NCI-H1105 treated with DMSO at 0.1 percent for 48 hours (cell line): ENCODE measurements around the gene ADCY3.

ENCODE experiments used
- DNase-seq: peaks from one replicate; lab custom pipeline; 2025; lab: John Stamatoyannopoulos, UW

ADCY3 gene

DNA sequence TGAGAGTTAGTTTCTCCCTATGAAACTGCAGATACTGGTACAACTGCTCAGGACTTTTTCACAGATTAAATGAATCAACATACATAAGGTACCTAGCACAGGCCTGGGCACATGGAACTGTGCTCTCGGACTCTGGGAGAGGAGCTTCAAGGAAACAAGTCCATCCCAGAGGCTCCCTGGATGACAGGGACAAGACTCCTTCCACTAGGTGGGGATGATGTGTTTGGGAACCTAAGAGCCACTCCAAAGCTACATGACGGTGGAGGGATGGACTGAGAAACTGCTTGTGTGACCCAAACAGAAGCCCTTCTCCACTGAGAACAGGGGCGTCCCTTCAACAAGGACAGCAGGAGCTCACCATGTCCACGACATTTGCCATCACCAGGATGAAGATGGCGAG is 89.7 kb downstream of the ADCY3 start:
- no peak for DNase-seq

DNA sequence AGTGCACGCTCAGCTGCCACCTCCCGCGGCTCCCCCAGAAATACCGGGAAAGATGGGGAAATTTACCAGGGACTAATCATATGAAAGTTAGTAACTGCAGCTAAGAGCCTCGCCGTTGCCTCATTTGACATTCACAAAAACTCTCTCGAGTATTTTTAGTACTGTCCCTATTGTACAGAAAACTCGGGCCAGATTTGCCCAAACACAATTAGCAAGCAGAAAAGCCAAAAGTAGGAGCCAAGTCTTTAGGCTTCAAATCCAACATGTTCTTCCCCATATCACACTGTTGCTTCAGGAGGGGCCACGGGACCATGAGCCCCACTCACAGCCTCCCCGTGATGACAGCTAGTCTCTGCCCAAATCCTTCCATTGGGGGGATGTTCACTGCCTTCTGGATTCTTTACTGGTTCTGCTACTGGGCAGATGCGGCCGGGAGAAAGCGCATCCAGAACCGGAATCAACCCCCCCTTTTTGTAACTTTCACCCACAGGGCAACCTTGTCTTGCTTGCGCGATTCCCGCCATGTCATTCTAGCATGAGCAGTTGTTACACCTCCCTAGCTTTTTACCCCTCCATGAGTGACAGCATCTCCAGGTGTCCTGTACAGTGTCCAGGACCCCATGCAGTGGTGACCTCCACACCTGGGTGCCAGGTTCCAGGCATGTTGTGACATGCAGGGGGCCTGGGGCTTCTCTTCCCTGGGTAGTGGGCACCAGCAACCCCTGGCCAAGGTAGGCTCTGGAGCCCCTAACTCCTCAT is 91.6 kb downstream of the ADCY3 start:
- no peak for DNase-seq

DNA sequence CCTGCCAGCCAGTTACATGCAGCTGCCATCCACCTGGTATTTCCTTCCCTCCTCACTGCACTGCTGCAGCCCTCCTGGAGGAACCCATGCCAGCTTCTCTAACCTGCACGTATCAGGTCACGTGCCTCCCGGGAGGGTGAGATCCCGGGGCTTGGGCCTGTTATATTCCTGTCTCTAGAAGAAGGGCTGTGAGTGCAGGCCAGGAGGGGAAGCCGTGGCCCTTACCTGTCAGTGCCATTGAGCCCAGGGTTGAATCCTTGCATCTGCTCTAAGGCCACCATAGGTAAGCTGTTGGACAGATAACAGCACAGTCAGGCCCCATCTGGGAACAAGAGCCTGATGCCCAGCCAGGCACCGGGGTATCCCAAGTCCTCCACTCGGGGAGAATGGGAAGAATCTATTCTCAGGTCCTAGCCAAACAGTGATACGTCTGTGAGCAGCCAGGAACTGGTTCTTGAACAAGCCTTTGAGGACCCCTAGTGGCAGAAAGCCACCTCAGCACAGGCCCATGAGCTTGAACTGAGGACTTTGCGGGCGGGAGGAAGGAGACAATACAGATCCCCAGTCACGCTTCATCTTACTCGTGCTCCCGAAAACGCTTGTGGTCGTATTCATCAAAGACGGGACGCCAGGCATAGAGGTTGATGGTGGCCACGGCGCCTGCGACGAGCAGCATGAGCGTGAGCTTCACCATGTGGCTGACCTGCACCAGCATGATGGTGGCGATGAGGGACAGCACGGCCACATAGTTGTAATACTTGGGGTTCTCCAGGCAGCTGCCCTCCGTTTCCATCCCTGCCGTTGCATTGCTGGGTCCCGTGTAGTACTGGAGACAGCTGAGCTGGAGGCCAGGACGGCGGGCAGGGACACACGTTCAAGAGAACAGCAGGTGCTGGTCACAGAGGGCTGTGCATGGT is 92.5 kb downstream of the ADCY3 start:
- DNase-seq: peak; percentile 88

DNA sequence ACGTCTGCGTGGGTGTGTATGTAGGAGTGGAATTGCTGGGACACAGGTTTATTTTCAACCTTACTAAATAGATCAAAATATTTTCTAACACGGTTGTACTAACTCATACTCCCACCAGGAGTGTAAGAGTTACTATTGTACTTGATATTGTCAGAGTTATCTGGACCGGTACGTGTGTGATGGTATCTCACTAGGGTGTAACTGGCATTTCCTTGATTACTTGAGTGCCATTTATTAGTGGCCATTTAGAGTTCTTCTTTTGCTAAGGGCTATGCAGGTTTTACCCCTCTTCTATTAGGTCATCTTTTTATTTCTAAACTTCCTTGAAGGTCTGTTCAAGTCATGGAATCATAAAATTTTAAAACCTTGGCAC is 93.3 kb downstream of the ADCY3 start:
- DNase-seq: no peak

DNA sequence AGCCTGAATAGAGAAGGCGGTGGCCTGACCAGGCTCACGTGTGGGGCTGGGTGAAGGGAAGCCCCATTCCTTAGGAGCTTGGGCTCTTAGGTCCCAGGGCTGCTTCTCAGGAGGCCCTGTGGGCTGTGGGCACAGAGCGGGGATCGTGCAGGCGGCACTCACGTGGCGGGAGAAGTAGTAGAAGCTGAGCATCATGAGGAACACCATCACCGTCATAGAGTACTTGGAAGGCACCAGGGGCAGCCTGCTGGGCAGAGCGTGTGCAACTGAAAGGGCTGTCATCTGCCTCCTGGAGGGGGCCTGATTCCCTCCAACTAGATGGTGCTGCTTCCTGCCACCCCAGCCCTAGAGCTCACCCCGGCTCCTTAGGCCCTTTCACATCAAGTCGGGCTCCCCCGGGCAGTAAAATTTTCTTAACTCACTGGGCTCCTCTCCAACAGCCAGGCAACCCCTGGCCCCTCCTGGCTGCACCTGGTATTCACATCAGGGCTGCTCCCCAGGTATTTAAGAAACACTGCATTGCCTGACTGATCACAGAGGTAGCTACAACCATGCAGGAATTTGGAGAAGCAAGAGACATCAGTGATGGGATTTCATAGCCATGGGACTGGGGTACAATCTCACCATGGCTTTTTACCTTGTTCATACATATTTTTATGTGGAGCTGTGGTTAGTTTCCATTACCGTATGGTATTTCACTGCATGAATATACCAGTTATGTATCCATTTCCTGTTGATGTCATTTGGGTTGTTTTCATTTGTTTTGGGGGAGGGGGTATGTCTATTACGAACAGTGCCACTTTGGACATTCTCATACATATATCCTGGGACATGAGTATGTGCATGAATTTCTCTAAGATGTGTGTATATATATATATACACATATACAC is 93.9 kb downstream of the ADCY3 start:
- no peak for DNase-seq

DNA sequence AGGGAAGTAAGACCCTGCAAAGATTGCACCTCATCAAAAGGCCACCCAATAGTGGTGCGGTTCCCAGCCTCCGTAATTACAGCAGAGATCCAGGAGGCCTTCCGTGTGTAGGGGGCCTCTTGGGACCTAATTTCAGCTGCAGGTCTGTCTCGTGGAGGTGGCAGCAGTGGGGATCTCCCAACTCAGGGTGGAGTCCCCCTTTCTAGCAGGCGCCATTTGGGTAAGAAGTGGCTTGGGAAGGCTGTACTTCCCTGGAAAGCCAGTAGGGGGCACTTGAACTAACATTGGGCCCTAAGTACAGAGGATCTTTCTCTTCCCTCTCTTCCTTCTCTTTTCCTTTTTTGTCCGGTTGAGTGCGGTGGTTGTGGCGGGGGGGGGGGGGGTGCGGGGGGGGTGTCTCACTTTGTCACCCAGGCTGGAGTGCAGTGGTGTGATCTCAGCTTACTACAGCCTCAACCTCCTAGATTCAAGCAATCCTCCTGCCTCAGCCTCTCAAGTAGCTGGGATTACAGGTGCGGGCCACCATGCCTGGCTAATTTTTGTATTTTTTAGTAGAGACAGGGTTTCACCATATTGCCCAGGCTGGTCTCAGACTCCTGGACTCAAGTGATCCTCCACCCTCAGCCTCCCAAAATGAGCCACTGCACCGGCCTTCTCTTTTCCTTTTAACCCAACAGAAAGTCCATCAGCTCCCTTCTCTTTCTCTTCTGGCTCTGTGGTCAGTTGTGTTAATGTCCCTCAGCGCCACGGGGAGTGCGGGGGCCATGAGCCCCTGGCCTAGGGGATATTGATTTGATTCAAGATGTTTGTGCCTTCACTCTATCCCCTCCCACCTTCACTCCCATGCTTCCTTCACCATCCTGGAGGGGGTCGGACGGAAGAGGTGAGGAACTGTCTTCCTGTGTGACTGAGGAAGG is 94.8 kb downstream of the ADCY3 start:
- DNase-seq: no peak

DNA sequence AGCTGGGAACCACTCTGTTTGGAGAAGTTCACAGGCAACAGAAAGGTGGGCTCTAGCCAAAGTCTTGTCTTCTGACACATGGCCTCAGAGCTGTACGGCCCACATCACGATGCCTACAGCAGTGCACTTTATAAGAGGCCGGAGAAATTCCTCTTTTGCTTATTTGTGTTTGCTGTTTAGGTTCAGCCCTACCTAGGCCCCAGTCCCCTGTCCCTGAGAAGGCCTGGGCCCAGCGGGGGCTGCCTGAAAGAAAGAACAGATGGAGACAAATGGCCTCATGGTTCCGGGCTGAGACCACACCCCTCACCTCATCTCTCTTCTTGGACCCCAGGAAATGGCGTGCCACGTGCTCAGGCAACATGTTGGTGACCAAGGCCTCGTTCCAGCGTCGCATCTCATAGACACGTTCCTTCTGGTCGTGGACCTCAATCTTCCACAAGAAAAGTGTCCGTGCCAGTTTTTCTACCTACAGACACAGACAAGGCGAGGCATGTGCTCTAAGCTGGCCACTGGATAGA is 95.9 kb downstream of the ADCY3 start:
- no peak for DNase-seq

DNA sequence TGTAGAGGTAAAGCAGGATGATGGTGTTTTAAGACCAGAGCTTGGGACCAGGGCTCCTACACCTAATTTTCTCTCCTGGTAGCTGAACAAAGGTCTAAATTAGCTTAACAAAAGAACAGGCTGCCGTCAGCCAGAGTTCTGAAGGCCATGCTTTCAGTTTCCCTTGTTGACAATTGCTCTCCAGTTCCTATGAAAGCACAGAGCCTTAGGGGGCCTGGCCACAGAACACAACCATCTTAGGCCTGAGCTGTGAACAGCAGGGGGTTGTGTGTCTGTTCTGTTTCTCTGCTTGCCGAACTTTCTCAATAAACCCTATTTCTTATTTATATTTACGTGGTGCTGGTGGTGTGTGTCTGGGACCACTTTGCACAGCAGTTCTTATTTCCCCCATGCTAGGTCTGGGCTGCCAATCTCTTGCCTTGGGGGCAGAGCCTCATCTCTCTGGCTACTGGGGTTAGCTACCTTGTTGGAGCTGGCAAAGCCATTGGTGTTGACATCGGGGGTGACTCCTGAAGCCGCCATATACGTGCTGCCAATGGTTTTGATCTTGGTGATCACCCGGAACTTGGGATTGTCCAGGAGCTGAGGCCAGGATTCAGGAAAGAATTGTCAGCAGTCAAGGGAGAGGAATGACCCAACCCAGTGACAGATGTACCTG is 97.9 kb downstream of the ADCY3 start:
- no peak for DNase-seq

DNA sequence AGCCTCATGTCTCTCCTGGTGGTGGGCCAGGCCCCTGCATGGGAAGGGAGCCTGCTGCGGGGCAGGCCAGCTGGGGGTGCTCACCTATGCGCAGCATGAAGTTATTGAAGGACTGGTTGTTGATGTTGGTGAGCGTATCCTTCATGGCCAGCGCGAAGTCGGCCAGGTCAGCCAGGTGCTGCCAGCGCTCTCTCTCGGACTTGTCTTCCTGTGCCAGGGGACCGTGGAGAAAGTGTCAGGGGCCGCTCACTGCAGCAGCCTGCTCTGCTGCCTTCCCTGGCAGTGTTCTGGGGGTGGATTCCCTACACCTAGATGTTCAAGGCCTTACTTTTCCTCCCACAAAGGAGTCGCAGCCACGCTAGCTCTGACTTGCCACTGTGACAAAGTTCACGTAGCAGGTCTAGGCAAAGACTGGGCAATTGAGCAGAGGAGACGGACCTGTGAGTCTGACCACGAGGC is 98.6 kb downstream of the ADCY3 start:
- no peak for DNase-seq

DNA sequence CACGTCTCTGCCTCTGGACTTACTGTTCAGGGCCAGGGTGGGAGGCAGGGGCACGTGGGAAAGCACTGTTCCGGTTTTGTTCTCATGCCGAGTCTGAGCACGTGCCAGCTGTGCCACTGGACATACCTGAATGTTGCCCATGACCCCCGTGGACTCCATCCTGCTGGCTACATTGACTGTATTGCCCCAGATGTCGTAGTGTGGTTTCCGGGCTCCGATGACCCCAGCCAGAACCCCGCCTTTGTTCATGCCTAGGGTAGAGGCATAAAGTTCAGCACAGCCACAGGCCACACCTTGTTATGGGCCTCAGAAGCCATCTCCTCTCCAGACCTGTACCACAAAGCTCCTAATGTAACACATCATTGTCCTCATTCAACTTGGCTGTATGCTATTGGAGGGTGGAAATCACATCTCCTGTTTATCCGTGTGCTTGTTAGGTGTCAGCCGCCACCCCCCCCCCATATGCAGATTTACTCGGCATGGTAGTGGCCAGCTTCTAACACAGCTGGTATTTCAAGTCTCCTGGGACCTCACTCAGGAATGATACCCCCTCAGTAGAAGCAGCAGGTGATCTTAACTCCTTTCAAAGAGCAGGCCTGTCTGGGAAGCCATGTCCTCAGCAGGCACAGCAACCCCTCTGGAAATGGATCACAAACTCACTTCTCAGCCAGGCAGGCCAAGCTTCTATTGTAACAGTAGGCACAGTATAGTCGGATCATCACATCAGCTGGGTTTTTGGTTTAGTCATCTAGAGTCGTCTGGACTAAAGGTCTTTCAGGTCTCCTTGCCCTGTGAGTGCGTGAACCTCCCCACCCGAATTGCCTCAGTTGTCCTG is 99.2 kb downstream of the ADCY3 start:
- DNase-seq: no peak

DNA sequence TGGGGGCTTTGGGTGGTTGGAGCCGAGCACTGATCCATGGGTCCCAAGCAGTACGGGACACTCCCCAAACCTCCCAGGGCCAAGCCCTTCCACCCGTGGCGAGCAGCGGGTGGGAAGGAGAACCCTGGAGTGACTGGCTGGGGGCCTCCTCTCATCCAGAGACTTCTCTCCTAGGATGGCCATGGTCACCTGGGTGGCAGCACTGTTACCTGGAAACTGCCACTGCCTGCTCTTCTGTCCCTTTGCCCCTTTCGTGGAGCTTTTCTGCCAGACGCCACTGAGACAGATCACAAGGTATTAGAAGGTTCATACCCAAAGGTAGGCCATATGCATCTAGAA is 99.9 kb downstream of the ADCY3 start:
- no peak for DNase-seq

DNA sequence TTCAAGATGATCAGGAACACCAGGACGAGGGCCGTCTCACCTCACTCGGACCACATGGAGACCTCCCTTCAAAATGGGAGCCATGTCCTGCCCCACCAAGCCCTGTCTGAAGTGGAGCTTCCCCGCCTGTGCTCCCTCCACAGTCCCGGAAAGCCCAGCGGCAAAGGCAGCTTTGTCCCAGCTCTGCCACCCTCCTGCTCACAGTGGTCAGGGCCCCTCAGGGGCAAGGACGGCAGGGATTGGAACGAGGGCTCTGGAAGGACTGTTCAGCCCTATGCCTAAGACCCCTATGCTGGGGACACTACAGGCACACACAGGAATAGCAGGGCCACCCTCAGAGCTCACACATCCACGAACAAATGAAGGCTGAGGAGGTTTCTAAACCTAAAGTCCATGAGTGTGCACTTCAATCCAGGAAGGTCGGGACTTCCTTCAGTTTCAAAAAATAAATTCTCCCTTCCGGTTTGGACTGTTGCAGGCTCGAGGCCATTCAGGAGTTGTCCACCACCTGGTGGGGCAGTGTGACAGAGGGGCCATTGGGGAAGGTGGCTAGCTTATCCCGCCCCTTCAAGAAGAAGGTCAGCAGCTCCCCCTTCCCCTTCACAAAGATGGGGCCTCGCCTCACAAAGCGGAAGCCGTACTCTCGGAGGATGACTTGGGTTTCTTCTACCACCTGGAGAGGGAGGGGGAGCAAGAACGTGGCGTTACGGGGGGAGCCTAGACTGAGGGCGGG is 100.4 kb downstream of the ADCY3 start:
- DNase-seq: no peak

DNA sequence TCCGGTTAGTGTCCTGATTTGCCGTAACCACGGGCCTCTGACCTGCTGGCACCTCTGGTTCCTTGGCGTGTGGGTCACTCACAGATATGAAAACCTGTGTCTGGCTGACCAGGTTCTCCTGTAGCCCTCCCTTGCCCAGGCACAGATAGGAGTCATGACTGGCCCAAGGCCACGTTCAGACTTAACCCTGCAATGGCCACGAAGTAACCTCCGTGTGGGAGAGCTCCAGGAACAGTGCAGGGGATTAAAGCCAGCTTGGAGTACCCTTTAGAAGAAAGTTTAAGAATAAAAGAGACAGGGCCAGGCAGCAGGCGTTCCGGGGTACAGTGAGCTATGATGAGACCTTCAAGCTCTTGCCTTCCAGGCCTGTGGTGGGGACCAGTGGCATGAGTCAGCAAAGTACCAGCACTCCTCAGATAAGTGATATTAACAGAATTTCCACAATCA is 101.3 kb downstream of the ADCY3 start:
- DNase-seq: no peak

DNA sequence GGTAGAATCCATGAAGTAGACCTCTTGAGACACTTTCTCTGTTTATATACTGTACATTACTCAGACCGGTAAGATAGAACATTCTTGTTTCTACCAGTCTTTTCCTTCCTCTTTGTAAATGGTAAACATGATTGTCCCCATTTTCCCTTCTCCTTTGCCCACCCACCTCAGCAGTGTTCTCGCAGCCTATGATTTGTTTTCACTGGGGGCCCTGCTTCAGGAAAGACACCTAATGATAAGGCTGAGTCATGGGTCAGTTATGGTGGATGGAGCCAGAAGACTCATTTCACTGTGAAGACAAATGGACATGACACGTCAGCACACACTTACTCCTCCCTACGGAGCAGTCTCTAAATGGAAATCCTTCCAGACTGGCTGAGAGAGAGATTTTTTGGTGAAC is 103.2 kb downstream of the ADCY3 start:
- no peak for DNase-seq

DNA sequence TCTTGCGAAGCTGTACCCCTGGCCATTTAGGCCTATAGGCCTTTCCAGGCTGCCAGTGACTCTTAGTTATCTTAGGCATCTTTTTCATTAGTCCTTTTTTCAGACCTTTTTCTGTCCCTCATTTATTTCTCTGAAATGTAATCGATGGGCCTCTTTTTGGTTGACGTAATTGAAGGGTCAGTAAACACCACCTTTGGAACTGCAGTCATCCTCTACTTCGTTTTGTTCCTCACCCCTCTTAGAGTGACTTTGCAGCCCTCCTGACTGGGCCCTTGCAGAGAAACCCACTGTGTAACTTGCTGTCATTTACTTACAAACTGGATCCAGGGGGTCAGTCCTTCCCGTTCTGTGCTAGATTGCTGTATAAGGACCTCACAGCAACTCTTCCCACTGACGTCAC is 103.6 kb downstream of the ADCY3 start:
- no peak for DNase-seq

DNA sequence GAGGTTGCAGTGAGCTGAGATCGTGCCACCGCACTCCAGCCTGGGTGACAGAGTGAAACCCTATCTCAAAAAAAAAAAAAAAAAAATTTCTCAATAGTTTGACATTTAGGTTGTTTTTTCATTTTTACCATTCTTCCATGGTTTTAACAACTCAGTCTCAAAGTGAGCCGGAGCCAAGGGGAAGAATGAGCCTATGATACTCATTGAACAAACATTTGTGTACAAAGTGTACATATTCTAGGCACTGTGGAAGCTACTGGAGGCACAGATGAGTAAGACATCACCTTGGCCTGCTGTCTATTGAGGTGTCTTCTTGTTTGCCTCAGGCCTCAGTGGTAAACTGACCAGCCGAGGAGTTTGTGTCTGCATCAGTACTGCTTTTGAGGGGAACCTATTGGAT is 104.9 kb downstream of the ADCY3 start:
- no peak for DNase-seq

DNA sequence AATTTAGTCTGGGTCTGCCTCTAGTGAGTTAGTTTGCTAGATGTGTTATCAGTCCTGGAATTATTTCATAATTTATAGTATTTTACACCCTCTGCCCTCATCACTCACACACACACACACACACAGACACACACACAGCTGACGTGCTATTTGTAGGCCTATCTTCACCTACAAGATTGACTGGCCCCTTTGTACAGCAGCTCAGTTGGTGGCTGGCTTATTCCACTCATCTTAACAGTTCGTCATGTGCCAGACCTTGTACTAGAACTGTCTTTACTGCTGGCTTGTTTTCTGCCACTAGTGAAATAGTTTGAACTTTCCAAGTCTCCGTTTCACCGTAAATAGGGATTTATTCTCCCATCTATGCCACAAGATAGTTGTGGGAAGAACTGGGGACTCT is 105.5 kb downstream of the ADCY3 start:
- DNase-seq: no peak

DNA sequence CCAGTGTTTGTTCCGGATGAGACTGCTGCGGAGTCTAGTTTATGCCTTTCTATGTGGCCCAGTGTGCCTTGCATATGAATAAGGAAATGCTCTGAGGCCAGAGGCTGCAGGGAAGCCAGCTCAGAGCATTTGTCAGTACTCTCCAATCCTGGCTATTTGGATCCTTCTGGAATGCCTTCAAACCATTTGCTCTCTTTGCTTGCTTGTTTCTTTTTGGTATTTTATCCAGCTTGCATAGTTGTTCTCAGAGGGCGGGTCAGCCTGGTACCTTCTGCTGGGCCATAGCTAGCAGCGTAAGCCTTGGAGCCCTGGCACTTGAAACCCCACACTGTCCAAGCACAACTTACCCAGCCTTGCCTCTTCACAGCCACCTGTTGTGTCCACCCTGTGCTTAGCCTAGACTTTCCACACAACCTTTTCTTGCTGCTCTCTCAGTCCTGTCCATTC is 106.3 kb downstream of the ADCY3 start:
- DNase-seq: no peak
